A673 (cell line): ENCODE data around the gene TRMT112.

Experiments used
- CTCF ChIP-seq: fragments of 300-800, 200-600 bp; sonication (generic); conservative IDR thresholded peaks from 2 replicates; pipeline ENCODE4 v1.5.1; 2017; ENCODE audit warnings: low read depth, mild to moderate bottlenecking, antibody characterized with exemption, low read length, moderate library complexity, mixed read lengths
- EZH2 ChIP-seq: fragments of 200-600 bp; sonication (generic); IDR thresholded peaks from 2 replicates; pipeline ENCODE4 v1.6.1; 2017; ENCODE audit warnings: borderline replicate concordance, low read depth, mild to moderate bottlenecking, mixed read lengths, antibody characterized with exemption, low read length; ENCODE audit not compliant: poor library complexity, severe bottlenecking

DNA sequence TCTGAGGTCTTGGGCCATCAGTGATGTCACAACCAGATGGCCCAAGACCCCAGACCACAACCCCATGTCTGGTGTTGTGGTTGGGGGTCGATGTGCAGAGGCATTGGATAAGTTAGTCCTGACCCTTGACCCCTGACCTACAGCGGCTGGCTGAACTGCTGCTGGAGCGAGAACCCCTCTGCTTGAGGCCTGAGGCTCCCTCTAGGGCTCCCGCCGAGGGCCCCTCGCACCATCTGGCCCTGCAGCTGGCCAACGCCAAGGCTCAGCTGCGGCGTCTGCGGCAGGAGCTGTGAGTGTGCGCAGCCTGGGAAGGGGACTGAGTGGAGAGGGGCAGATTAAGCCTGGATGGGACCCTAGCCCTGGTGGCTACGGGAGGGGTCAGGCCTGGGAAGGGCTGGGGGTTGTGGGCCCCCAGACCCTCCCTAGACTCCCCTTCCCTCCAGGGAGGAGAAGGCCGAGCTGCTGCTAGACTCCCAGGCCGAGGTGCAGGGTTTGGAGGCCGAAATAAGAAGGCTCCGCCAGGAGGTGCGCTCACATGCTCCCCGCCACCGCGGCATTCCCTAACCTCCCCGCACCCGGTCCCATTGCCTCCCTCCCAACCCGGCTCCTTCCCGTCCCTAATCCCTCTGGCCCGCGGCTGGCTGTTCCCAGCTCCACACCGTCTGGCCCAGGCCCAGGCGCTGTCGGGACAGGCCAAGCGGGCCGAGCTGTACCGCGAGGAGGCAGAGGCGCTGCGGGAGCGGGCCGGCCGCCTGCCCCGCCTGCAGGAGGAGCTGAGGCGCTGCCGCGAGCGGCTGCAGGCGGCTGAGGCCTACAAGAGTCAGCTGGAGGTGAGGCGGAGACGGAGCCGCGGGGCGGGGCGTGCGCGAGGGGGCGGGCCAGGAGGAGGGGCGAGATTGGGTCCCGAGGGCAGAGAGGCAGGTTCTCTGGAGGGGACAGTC is 24.8 kb upstream of the TRMT112 start:
- peak; percentile 57 for TF ChIP-seq CTCF
- no peak for TF ChIP-seq EZH2
